PC-9 (cell line): ENCODE measurements around the gene CAMKV.

Experiments
- EZH2 ChIP-seq: fragments of 200-600 bp; sonication (generic); IDR thresholded peaks from 2 replicates; pipeline ENCODE4 v1.8.0; 2017; ENCODE audit warnings: antibody characterized with exemption, low read depth
- TF ChIP-seq, protein P1 (sequence below): fragments of 200-600 bp; sonication (generic); conservative IDR thresholded peaks from 2 replicates; pipeline ENCODE4 v1.6.1; 2017; ENCODE audit warnings: mixed run types, antibody characterized with exemption, mild to moderate bottlenecking, moderate library complexity

DNA sequence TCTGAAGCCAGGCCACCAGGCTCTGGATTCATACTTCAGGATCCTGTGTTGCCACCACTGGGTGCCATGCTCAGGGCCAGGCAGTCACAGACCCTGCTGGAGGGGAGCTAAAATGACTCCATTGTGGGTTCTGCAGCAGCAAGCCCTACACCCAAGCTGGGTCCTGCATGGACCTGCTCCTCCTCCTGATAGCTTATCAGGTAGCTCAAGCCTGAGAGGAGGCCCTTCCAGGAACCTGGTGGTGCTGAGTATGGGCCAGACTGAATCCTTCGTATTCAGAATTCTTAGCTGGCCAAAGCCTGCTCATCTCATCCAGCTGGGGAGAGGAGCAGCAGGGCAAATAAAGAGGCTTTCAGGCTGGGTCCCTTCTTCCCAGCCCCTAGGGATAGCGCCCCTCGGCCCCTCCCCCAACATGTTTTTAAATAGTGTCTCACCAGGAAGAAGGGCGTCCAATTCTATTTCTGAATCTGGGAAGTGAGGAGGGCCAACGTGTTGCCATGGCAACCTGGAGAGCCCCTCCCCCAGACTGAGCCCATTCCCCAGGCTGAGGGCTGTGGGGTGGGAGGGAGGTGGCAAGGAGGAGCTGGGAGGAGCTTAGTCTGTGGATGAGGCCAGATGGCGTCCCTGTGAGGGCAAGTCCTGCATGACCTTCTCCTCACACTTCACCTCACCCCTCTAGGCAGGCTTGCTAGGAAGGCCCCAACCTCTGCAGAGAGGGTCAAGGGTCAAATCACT is 11.0 kb upstream of the CAMKV start:
- TF ChIP-seq EZH2 = no peak
- TF ChIP-seq, protein P1, sequence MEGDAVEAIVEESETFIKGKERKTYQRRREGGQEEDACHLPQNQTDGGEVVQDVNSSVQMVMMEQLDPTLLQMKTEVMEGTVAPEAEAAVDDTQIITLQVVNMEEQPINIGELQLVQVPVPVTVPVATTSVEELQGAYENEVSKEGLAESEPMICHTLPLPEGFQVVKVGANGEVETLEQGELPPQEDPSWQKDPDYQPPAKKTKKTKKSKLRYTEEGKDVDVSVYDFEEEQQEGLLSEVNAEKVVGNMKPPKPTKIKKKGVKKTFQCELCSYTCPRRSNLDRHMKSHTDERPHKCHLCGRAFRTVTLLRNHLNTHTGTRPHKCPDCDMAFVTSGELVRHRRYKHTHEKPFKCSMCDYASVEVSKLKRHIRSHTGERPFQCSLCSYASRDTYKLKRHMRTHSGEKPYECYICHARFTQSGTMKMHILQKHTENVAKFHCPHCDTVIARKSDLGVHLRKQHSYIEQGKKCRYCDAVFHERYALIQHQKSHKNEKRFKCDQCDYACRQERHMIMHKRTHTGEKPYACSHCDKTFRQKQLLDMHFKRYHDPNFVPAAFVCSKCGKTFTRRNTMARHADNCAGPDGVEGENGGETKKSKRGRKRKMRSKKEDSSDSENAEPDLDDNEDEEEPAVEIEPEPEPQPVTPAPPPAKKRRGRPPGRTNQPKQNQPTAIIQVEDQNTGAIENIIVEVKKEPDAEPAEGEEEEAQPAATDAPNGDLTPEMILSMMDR = no peak
